K562 (cell line): ENCODE measurements around the gene NOD2.

Experiments
- ATF6 ChIP-seq: sonication (generic); formaldehyde crosslinking; IDR thresholded peaks from 2 replicates; pipeline ENCODE4 v1.4.0; 2020; ENCODE audit warnings: mild to moderate bottlenecking, missing genetic modification reagents
- CC2D1A ChIP-seq: fragments of 450-650 bp; IDR thresholded peaks from 2 replicates; pipeline ENCODE4 v1.6.1; 2017; ENCODE audit warnings: mild to moderate bottlenecking
- CTCF ChIP-seq, 3 experiments: IDR thresholded peaks in 2 of 3; conservative IDR thresholded peaks in 1 of 3; 2 replicates each; pipeline ENCODE4 v1.5.1; 2011 to 2012; ENCODE audit warnings: low read length in 3 of 3, mild to moderate bottlenecking in 3 of 3, control low read depth in 2 of 3, improper control_type of control experiment in 1 of 3, inconsistent platforms in 1 of 3, low read depth in 1 of 3, mixed read lengths in 1 of 3, moderate library complexity in 1 of 3; ENCODE audit not compliant: insufficient read depth in 2 of 3
- ELF1 ChIP-seq: fragments of 200-800 bp; sonication (Bioruptor generic); IDR thresholded peaks from 2 replicates; pipeline ENCODE4 v1.6.1; 2016; ENCODE audit warnings: missing genetic modification characterization, missing compliant biosample characterization
- MYC ChIP-seq, 2 experiments: fragments of 250-450 bp in 1 of 2; sonication (Bioruptor Pico) in 1 of 2; IDR thresholded peaks; 2 replicates each; pipeline versions ENCODE4 v1.5.1 to v1.6.1; 2012 to 2021; ENCODE audit warnings: low read depth in 2 of 2, borderline replicate concordance in 1 of 2, improper control_type of control experiment in 1 of 2, low read length in 1 of 2, mild to moderate bottlenecking in 1 of 2, moderate library complexity in 1 of 2
- POLR2A ChIP-seq: fragments of 450-650 bp; conservative IDR thresholded peaks from 2 replicates; pipeline ENCODE4 v1.6.1; 2016
- SMAD3 ChIP-seq: fragments of 450-650 bp; formaldehyde crosslinking; conservative IDR thresholded peaks from 2 replicates; pipeline ENCODE4 v1.4.0; 2020; ENCODE audit warnings: mild to moderate bottlenecking
- TRIM24 ChIP-seq, 2 experiments: fragments of 450-650 bp; IDR thresholded peaks; 2 replicates each; pipeline ENCODE4 v1.6.1; 2016
- TF ChIP-seq, protein P1 (sequence below): fragments of 450-650 bp; IDR thresholded peaks from 2 replicates; pipeline ENCODE4 v1.6.1; 2016; ENCODE audit warnings: borderline replicate concordance

DNA sequence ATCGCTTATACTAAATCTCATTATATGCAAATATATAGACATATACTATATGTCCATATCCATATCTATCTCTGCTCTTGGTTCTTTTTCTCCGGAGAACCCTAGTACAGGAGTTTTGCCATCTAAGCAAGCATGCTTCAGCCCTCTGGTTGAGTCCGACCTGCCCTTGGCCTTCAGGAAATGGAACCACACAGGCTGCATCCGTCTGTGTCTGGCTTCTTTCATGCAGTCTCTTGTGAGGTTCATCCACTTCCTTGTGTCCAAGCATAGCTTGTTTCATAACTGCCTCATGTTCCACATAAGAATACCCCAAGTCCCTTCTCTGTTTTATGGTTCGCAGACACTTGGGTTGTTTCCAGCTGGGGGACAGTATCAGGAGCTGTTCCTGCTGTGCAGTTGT is 29.1 kb upstream of the NOD2 start:
- TF ChIP-seq CTCF (IDR thresholded peaks at IDR 0.05 in 2 of 3, conservative IDR thresholded peaks at IDR 0.05 in 1 of 3; ENCODE audit: insufficient read depth in 2 of 3, low read depth in 1 of 3, low read length in 3 of 3) = no peak
- no peak for TF ChIP-seq ATF6 (CRISPR knock-in tag)
- TF ChIP-seq SMAD3 (CRISPR knock-in tag) = no peak
- no peak for TF ChIP-seq CC2D1A
- TF ChIP-seq POLR2A = no peak
- TF ChIP-seq ELF1 = no peak
- no peak for TF ChIP-seq TRIM24 (IDR thresholded peaks at IDR 0.05)
- TF ChIP-seq, protein P1, sequence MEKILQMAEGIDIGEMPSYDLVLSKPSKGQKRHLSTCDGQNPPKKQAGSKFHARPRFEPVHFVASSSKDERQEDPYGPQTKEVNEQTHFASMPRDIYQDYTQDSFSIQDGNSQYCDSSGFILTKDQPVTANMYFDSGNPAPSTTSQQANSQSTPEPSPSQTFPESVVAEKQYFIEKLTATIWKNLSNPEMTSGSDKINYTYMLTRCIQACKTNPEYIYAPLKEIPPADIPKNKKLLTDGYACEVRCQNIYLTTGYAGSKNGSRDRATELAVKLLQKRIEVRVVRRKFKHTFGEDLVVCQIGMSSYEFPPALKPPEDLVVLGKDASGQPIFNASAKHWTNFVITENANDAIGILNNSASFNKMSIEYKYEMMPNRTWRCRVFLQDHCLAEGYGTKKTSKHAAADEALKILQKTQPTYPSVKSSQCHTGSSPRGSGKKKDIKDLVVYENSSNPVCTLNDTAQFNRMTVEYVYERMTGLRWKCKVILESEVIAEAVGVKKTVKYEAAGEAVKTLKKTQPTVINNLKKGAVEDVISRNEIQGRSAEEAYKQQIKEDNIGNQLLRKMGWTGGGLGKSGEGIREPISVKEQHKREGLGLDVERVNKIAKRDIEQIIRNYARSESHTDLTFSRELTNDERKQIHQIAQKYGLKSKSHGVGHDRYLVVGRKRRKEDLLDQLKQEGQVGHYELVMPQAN = no peak
- no peak for TF ChIP-seq MYC (IDR thresholded peaks at IDR 0.05; ENCODE audit: low read depth, low read length)
- no peak for TF ChIP-seq MYC (CRISPR knock-in tag; IDR thresholded peaks at IDR 0.05; ENCODE audit: borderline replicate concordance, low read depth)
